ENCODE results near the gene PYGB.

The PYGB gene

DNA sequence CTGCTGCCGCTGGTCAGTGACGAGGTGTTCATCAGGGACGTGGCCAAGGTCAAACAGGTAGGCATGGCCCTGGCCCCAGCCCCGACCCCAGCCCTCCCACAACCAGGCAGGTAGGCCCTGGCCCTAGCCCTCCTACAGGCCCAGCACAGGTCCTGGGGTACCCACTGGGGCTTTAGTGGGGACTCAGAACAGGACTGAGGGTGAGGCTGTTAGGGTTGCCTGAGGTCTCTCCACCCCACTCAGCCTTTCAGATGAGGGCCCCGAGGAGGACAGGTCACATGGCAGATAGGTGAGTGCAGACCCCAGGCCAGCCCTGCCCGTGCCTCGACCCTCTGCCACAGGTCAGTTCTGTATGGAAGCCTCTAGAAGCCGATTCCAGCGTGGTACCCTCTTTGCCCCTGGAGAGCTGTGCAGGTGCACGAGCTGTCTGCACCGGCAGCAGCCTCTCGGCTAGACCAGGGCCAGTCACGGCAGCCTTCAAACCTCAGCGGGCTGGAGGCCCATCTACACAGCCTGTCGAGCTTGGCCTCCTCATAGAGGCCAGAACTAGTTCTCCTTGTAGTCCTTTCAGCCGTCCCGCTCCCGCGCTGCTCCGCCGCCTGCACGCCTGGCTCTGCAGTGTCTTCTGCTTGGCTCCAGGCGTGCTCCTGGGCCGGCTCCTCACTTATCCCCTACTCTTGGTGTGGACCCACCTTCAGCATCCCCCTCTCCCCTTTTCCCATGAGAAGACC, 35.5 kb downstream of the PYGB start:
- WGBS (ENCODE audit: insufficient coverage), result 98% methylated on average over 18 of the region's 24 CpGs
- Histone ChIP-seq H3K27ac (ENCODE audit: insufficient read depth in 1 of 2, low read depth in 1 of 2, low read length in 2 of 2, poor library complexity in 1 of 2, severe bottlenecking in 2 of 2) (no peak overlapping the region), H3K9me3 (ENCODE audit: control extremely low read depth in 1 of 5, control insufficient read depth in 4 of 5, insufficient read depth in 2 of 5, low read depth in 1 of 5, low read length in 4 of 5) (no peaks in the 10 kb centered on the region), H3K4me3 (ENCODE audit: control insufficient read depth in 1 of 7, extremely low read depth in 1 of 7, insufficient read depth in 4 of 7, low read depth in 2 of 7, low read length in 6 of 7) (no peak overlapping the region), H3K27me3 (replicated peaks in 2 of 5; ENCODE audit: control insufficient read depth in 4 of 5, insufficient read depth in 5 of 5, low read length in 4 of 5) (no peaks in the 10 kb centered on the region), H3K36me3 (ENCODE audit: control insufficient read depth in 4 of 4, insufficient read depth in 4 of 4, low read length in 3 of 4) (peaks cover 9 to 93% (median 71%) of the 10 kb centered on the region in 4 experiments), H3K4me1 (ENCODE audit: control extremely low read depth in 1 of 4, control insufficient read depth in 4 of 4, insufficient read depth in 4 of 4, low read length in 3 of 4) (no peaks in the 10 kb centered on the region)
- POLR2A ChIA-PET, result no interaction called here
- no peak for DNase-seq
- CTCF ChIA-PET, result no interaction called here

DNA sequence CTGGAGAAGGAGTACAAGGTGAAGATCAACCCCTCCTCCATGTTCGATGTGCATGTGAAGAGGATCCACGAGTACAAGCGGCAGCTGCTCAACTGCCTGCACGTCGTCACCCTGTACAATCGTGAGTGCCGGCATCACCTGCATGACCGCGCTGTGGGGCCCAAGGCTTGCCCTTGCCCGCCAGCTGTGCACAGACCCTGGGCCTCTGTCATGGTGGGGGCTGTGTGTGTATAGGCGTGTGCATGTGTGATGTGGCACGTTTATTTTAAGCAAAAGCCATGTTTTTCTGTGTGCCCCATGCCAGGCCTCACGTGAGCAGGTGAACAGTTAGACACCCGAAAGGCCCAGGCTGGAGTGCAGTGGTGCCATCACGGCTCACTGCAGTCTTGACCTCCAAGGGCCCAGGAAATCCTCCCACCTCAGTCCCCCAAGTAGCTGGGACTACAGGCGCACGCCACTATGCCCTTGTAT, 36.3 kb downstream of the PYGB start:
- no peak overlapping the region for H3K27ac ChIP-seq (ENCODE audit: insufficient read depth in 1 of 2, low read depth in 1 of 2, low read length in 2 of 2, poor library complexity in 1 of 2, severe bottlenecking in 2 of 2)
- no peaks in the 10 kb centered on the region for H3K9me3 ChIP-seq (ENCODE audit: control extremely low read depth in 1 of 5, control insufficient read depth in 4 of 5, insufficient read depth in 2 of 5, low read depth in 1 of 5, low read length in 4 of 5)
- DNase-seq, result no peak
- H3K4me1 ChIP-seq (ENCODE audit: control extremely low read depth in 1 of 4, control insufficient read depth in 4 of 4, insufficient read depth in 4 of 4, low read length in 3 of 4), result no peaks in the 10 kb centered on the region
- peaks cover 6 to 93% (median 71%) of the 10 kb centered on the region in 4 experiments for H3K36me3 ChIP-seq (ENCODE audit: control insufficient read depth in 4 of 4, insufficient read depth in 4 of 4, low read length in 3 of 4)
- H3K4me3 ChIP-seq (ENCODE audit: control insufficient read depth in 1 of 7, extremely low read depth in 1 of 7, insufficient read depth in 4 of 7, low read depth in 2 of 7, low read length in 6 of 7), result no peak overlapping the region
- POLR2A ChIA-PET, result no interaction called here
- CTCF ChIA-PET, result interaction anchor here (0.6 kb wide), 1 partner anchor 115 kb away, joined by 3 read pairs; no protein-coding TSS in a partner anchor
- 99% methylated on average over 16 of the region's 17 CpGs for WGBS (ENCODE audit: insufficient coverage)
- H3K27me3 ChIP-seq (replicated peaks in 2 of 5; ENCODE audit: control insufficient read depth in 4 of 5, insufficient read depth in 5 of 5, low read length in 4 of 5), result no peaks in the 10 kb centered on the region

DNA sequence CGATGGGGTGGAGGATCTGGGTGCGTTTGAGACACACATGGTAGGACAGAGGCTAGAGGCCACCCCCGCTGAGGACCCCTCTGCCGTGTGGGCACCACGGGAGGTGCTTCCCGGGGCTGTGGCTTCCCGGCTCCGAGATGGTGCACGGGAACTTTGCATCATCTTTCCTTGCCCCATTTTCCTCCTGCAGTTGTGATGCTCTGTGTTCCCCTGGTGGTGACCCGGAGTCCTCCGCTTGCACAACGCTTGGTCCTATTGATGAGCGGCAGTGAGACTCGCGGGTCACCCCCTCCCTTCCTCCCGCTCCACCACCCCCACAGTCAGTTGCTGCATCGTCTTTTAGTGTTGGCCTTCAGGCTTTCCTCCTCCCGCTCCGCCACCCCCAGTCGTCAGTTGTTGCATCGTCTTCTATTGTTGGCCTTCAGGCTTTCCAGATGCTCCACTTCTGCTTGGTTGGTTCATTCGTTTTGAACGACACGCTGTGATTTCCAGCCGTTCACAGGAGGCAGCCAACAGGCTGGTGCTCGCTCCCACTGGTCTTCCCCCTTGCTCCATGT, 37.3 kb downstream of the PYGB start:
- WGBS (ENCODE audit: insufficient coverage), result 98% methylated on average over 20 of the region's 26 CpGs
- H3K27ac ChIP-seq (ENCODE audit: insufficient read depth in 1 of 2, low read depth in 1 of 2, low read length in 2 of 2, poor library complexity in 1 of 2, severe bottlenecking in 2 of 2), result no peak overlapping the region
- ChIA-PET CTCF (interaction anchor here (0.6 kb wide), 1 partner anchor 114 kb away, joined by 3 read pairs; no protein-coding TSS in a partner anchor), POLR2A (no interaction called here)
- no peaks in the 10 kb centered on the region for H3K4me1 ChIP-seq (ENCODE audit: control extremely low read depth in 1 of 4, control insufficient read depth in 4 of 4, insufficient read depth in 4 of 4, low read length in 3 of 4)
- H3K9me3 ChIP-seq (ENCODE audit: control extremely low read depth in 1 of 5, control insufficient read depth in 4 of 5, insufficient read depth in 2 of 5, low read depth in 1 of 5, low read length in 4 of 5), result no peaks in the 10 kb centered on the region
- H3K36me3 ChIP-seq (ENCODE audit: control insufficient read depth in 4 of 4, insufficient read depth in 4 of 4, low read length in 3 of 4), result peaks cover 2 to 88% (median 69%) of the 10 kb centered on the region in 4 experiments
- no peak for DNase-seq
- no peaks in the 10 kb centered on the region for H3K27me3 ChIP-seq (replicated peaks in 2 of 5; ENCODE audit: control insufficient read depth in 4 of 5, insufficient read depth in 5 of 5, low read length in 4 of 5)
- H3K4me3 ChIP-seq (ENCODE audit: control insufficient read depth in 1 of 7, extremely low read depth in 1 of 7, insufficient read depth in 4 of 7, low read depth in 2 of 7, low read length in 6 of 7), result no peak overlapping the region

DNA sequence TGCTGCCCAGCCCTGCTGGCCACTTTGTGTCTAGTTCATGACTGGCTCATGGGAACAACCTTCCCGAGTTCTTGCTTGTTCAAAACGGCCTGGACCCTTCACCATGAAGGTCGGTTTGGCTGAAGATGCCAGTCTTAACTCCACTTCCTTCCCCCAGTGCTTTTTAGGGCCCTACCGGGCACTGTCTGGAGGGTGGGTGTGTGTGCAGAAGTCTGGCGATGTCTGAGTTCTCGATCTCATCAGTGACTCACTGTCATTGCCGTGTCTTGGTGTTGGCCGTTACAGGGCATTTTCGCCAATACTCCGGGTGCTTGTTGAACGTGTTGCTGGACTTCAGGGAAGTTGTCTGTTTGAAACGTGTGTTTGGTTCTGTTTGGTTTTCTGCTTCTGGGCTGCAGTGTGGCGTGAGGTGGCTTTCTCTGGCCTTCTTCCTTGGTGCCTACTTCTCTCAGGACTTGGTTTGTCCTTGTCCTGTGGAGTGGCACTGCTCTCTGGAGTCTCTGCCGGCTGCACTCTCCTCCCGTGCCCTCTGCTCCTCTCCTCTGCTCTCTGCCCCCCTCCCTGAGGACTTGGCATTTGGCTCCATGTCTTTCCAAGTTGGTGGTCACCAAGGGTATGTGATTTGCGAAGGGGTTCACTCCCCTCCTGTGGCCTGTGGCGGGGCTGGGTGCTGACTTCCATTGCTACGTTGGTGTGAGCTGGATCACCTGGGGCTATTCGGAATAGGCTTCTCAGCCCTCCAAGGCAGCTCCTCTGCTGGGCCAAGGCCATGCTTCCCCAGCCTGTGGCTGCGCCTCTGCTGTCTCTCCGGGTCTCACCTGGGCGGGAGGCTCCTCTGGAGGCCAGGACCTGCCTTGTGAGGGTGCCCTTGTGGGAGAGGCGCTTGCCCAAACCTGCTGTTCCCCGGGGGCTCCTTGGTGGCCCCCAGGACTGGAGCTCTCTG, 38.2 kb downstream of the PYGB start:
- 97% methylated on average over 22 of the region's 24 CpGs for WGBS (ENCODE audit: insufficient coverage)
- H3K36me3 ChIP-seq (ENCODE audit: control insufficient read depth in 4 of 4, insufficient read depth in 4 of 4, low read length in 3 of 4), result peaks cover 2 to 87% (median 67%) of the 10 kb centered on the region in 4 experiments

DNA sequence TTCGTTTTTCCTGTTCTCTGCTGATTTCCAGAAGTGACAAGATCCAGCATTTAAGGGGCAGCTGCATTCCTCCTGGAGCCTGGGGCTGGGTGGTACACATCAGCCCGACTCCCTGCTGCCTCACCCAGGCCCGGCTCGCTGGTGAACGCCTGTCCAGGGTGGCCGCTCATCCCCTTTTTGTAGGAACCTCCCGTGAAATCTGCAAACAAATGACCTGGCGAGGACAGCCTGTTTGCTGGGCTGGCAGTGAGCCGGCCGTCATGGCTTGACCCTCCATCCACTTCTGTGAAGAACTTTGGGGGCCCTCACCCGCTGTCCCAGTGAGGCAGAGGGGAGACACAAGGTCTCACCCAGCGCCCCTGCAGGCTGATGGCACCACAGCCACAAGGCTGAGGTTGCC, 39.0 kb downstream of the PYGB start:
- H3K4me1 ChIP-seq (ENCODE audit: control extremely low read depth in 1 of 4, control insufficient read depth in 4 of 4, insufficient read depth in 4 of 4, low read length in 3 of 4), result no peaks in the 10 kb centered on the region
- no peak for DNase-seq
- no peak overlapping the region for H3K27ac ChIP-seq (ENCODE audit: insufficient read depth in 1 of 2, low read depth in 1 of 2, low read length in 2 of 2, poor library complexity in 1 of 2, severe bottlenecking in 2 of 2)
- no peak overlapping the region for H3K4me3 ChIP-seq (ENCODE audit: control insufficient read depth in 1 of 7, extremely low read depth in 1 of 7, insufficient read depth in 4 of 7, low read depth in 2 of 7, low read length in 6 of 7)
- H3K9me3 ChIP-seq (ENCODE audit: control extremely low read depth in 1 of 5, control insufficient read depth in 4 of 5, insufficient read depth in 2 of 5, low read depth in 1 of 5, low read length in 4 of 5), result no peaks in the 10 kb centered on the region
- CTCF ChIA-PET, result no interaction called here
- peaks cover 2 to 87% (median 67%) of the 10 kb centered on the region in 4 experiments for H3K36me3 ChIP-seq (ENCODE audit: control insufficient read depth in 4 of 4, insufficient read depth in 4 of 4, low read length in 3 of 4)
- POLR2A ChIA-PET, result no interaction called here
- H3K27me3 ChIP-seq (replicated peaks in 2 of 5; ENCODE audit: control insufficient read depth in 4 of 5, insufficient read depth in 5 of 5, low read length in 4 of 5), result no peaks in the 10 kb centered on the region
- 94% methylated on average over 12 of the region's 12 CpGs for WGBS (ENCODE audit: insufficient coverage)

More for the DNA sequence above, 38.2 kb downstream of the PYGB start:
- DNase-seq, result no peak
- H3K9me3 ChIP-seq (ENCODE audit: control extremely low read depth in 1 of 5, control insufficient read depth in 4 of 5, insufficient read depth in 2 of 5, low read depth in 1 of 5, low read length in 4 of 5), result no peaks in the 10 kb centered on the region
- ChIA-PET POLR2A (no interaction called here), CTCF (no interaction called here)
- H3K4me3 ChIP-seq (ENCODE audit: control insufficient read depth in 1 of 7, extremely low read depth in 1 of 7, insufficient read depth in 4 of 7, low read depth in 2 of 7, low read length in 6 of 7), result no peak overlapping the region
- no peaks in the 10 kb centered on the region for H3K4me1 ChIP-seq (ENCODE audit: control extremely low read depth in 1 of 4, control insufficient read depth in 4 of 4, insufficient read depth in 4 of 4, low read length in 3 of 4)
- no peak overlapping the region for H3K27ac ChIP-seq (ENCODE audit: insufficient read depth in 1 of 2, low read depth in 1 of 2, low read length in 2 of 2, poor library complexity in 1 of 2, severe bottlenecking in 2 of 2)
- H3K27me3 ChIP-seq (replicated peaks in 2 of 5; ENCODE audit: control insufficient read depth in 4 of 5, insufficient read depth in 5 of 5, low read length in 4 of 5), result no peaks in the 10 kb centered on the region

DNA sequence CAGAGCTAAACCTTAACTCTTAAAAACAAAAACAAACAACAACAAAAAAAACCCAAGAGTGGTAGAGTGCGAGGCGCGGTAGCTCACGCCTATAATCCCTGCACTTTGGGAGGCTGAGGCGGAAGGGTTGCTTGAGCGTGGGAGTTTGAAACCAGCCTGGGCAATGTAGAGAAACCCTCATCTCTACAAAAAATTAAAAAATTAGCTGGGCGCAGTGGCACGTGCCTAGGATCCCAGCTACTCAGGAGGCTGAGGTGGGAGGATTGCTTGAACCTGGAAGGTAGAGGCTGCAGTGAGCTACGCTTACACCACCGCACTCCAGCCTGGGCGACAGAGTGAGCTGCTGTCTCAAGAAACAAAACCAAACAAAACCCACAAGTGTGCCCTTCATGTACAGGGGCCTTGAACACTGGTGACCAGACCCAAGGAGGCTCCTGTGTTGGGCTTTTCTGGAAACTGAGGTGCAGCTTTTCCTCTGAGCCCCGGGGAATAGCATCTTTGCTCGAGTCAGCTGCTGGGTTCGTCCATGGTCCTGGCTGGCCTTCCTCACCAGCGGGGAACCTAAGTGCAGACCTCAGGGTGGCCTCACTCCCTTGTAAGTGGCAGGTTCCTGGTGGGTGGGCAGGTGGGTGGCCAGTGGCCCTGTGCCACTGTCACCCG, 39.9 kb downstream of the PYGB start:
- CTCF ChIA-PET, result no interaction called here
- H3K4me1 ChIP-seq (ENCODE audit: control extremely low read depth in 1 of 4, control insufficient read depth in 4 of 4, insufficient read depth in 4 of 4, low read length in 3 of 4), result no peaks in the 10 kb centered on the region
- no peaks in the 10 kb centered on the region for H3K9me3 ChIP-seq (ENCODE audit: control extremely low read depth in 1 of 5, control insufficient read depth in 4 of 5, insufficient read depth in 2 of 5, low read depth in 1 of 5, low read length in 4 of 5)
- H3K36me3 ChIP-seq (ENCODE audit: control insufficient read depth in 4 of 4, insufficient read depth in 4 of 4, low read length in 3 of 4), result peaks cover 2 to 81% (median 66%) of the 10 kb centered on the region in 4 experiments
- no peak overlapping the region for H3K27ac ChIP-seq (ENCODE audit: insufficient read depth in 1 of 2, low read depth in 1 of 2, low read length in 2 of 2, poor library complexity in 1 of 2, severe bottlenecking in 2 of 2)
- DNase-seq, result no peak
- WGBS (ENCODE audit: insufficient coverage), result 99% methylated on average over 14 of the region's 16 CpGs
- POLR2A ChIA-PET, result no interaction called here
- H3K4me3 ChIP-seq (ENCODE audit: control insufficient read depth in 1 of 7, extremely low read depth in 1 of 7, insufficient read depth in 4 of 7, low read depth in 2 of 7, low read length in 6 of 7), result no peak overlapping the region
- no peaks in the 10 kb centered on the region for H3K27me3 ChIP-seq (replicated peaks in 2 of 5; ENCODE audit: control insufficient read depth in 4 of 5, insufficient read depth in 5 of 5, low read length in 4 of 5)
